HG03159 (cell line): ENCODE measurements around the gene PRELID3B.
"Not testable (repeated sequence)": the region's sequence is repeated elsewhere in the genome, so short reads cannot be mapped to it uniquely, and the experiment has no call there.

Experiments used
- ATAC-seq: cut with Tn5 transposase; IDR thresholded peaks from one replicate; pipeline ENCODE4 v1.9.1; 2021; ENCODE audit warnings: mild to moderate bottlenecking, moderate library complexity; ENCODE audit not compliant: unreplicated experiment

PRELID3B gene

DNA sequence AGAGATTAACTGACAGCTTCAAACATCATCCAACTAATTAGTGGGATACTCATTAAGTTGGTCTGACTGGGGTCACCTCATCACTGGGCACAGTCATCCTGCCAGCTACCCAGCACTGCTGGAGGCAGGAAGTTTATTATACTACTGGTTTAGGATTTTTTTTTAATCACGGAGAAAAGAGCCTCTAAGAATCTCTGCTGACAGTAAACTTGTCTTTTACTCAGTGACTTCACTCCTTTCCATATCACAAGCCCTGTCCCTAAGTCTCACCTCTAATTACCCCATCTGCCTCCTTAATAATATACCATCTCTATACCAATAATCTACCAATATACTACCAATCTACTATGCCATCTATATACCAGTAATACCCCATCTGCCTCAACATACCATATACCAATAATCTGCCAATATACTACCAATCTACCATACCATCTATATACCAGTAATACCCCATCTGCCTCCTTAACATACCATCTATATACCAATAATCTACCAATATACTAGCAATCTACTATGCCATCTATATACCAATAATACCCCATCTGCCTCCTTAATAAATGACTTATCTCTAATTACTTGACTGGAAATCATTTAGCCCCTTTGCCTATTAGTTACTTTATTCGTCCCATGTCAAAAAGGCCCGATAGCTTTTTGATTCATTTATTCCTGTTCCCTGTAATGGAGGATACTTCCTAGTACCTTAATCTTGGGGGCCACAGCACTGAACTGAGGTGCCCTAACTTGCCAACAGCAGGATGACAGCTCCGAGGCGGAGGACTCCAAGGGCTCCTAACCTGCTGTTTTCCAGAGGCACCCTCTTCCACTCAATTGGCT, 15.5 kb downstream of the PRELID3B start:
- ATAC-seq, result no peak

DNA sequence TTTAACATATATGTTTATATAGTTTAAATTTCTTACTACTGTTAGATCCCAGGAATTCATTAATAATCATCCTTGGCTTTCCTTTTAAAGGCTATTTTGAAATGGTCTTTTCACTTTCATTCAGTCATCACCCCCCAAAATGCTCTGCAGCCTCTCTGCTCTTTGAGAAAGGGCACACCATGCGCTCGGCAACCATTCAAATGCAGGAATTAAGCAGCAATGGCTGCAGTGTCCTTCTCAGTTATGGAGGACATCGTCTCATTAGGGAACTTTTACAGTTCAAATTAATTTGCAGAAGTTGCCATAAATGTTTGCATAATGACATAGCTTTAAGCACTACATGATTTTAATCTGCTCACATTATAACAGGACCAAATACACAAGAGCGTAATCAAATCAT, 17.1 kb downstream of the PRELID3B start:
- no peak for ATAC-seq

DNA sequence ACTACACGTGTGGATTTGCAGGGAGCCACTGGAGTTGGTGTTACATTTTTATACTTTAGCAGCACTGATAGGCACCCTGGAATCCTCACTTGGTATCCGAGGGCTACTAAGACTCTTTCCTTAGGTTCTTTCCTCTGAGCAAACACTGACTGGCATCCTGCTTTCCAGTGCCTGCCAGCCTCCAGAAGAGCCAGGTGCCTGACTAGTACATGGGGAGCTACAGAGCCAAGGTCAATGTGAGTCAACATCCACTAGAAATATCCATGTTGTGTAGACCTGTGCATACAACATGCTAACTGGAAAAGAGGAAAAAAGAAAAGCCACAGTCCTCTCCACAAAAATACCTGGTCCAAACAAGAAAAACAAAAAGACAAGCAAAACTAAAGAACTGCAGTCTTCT, 17.5 kb downstream of the PRELID3B start:
- ATAC-seq, result no peak

DNA sequence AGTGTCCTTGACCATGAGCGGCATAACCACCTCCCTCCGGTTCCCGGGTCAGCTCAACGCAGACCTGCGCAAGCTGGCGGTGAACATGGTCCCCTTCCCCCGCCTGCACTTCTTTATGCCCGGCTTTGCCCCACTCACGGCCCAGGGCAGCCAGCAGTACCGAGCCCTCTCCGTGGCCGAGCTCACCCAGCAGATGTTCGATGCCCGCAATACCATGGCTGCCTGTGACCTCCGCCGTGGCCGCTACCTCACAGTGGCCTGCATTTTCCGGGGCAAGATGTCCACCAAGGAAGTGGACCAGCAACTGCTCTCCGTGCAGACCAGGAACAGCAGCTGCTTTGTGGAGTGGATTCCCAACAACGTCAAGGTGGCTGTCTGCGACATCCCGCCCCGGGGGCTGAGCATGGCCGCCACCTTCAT, 18.5 kb downstream of the PRELID3B start:
- no peak for ATAC-seq

DNA sequence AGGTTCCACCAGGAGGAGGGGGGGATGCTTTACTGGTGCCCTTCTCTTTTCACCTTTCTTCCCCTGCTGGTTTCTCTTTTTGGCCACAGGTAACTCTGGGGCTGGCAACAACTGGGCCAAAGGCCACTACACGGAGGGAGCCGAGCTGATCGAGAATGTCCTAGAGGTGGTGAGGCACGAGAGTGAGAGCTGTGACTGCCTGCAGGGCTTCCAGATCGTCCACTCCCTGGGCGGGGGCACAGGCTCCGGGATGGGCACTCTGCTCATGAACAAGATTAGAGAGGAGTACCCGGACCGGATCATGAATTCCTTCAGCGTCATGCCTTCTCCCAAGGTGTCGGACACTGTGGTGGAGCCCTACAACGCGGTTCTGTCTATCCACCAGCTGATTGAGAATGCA, 19.0 kb downstream of the PRELID3B start:
- ATAC-seq, result no peak

DNA sequence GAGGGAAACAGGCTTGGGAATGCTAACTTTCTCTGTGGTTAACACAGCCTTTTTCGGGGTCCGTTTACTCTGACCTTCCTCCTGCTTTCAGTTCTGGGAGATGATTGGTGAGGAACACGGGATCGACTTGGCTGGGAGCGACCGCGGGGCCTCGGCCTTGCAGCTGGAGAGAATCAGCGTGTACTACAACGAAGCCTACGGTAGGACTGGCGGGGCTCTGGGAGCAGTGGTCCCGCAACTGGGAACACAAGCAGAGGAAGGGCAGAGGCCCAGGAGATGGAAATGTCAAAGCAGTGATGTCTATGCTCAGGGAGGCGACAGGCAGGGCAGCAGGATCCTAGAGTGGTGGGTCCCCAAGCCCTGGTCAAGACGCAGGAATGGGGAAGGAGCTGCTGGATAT, 19.8 kb downstream of the PRELID3B start:
- no peak for ATAC-seq

DNA sequence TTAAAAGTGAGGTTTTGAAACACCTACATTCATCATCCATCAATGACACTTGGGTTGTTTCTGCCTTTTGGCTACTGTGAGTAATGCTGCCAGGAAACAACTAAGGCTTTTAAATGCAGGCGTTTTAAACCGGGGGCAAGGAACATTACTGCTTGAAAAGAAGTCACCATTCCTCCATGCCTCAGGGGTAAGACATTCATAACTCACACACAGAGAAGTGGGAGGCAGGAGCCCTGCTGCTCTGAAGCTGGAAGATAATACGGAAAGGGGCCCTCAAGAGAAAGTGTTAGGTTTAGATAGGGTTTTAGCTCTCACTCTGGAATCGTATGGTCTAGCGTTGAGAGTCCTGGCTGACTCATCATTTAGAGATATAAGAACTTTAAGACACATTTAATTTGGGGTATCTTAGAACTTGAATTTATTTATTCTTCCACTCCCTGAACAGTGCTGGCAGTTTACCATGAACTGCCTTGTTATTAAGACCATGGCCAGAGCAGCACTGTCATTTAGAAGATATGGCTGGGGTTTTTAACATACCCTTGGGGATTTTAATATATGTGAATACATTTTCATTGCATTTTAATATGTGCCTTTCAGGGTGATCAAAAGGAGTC, 21.5 kb downstream of the PRELID3B start:
- no peak for ATAC-seq

DNA sequence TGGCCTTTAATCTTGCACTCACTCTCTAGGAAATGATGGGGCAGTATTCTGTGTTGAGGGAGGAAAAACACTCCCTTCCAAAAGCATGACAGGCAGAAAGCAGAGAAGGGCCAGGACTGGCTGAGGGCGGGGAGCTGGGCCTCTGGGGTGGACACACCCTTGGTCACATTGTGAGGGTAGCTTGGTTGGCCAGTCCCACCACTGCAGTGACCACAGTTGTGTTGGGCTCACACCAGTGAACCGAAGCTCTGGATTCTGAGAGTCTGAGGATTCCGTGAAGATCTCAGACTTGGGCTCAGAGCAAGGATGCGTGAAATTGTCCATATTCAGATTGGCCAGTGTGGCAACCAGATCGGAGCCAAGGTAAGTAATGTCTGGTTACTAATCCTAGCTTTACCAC, 23.4 kb downstream of the PRELID3B start, which contains the start of gene TUBB1:
Gene TUBB1 (plus strand): TSS at position 213 of the 400 bp plus-strand sequence. CDS start 94 bp downstream, at position 307.
- ATAC-seq, result no peak

DNA sequence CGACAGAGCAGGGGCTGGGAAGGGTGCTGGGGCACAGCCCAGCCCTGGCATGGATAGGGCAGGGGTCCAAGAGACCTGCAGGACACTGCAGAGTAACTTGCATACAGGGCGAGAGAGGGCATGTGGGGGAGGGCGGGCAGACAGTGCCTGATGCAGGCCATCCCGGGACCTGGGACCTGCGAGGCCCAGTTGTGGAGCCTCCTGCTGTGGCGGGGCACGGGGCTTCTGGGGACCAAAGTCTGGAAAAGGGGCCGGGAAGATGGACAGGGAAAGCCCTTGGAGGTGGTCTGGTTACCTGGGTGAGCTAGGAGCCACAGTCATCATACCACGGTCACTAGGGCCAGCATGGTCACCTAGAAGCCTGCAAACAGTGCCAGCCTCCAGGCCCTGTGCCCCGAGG, 23.8 kb downstream of the PRELID3B start:
- no peak for ATAC-seq

DNA sequence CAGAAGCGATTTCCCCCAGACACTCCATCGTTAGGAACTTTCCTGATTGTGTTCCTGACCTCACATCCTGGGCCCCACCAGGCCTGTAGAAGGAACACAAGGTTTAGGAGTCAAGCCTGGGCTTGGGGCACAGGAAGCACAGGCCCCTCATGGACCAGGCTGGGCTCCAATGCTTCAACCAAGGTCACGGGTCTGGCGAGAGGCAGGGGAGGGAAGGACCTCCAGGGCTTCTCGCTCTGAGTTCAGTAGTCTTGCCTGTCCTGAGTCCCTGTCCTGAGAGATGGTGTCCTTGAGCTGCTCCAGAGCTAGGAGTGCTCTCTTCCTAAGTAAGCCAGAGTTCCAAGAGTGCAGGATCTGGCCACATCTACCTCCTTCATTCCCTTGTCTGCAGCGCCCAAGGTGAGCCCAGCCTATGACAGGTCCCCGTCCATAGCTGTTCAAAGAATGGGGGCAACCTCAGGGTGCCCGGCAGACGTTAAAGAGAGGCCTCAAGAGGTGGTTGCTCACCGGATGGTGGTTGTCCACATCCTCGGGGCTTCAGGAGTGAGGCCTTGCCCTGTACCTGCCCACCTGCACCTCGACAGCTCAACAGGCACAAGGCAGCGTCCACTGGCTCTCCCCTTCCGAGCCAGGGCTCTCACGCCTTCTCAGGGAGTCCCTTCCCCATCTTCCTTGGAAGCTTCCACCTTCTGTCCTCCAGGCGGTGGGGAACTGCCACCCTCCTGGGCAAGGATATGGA, 24.9 kb downstream of the PRELID3B start:
- ATAC-seq, result no peak

DNA sequence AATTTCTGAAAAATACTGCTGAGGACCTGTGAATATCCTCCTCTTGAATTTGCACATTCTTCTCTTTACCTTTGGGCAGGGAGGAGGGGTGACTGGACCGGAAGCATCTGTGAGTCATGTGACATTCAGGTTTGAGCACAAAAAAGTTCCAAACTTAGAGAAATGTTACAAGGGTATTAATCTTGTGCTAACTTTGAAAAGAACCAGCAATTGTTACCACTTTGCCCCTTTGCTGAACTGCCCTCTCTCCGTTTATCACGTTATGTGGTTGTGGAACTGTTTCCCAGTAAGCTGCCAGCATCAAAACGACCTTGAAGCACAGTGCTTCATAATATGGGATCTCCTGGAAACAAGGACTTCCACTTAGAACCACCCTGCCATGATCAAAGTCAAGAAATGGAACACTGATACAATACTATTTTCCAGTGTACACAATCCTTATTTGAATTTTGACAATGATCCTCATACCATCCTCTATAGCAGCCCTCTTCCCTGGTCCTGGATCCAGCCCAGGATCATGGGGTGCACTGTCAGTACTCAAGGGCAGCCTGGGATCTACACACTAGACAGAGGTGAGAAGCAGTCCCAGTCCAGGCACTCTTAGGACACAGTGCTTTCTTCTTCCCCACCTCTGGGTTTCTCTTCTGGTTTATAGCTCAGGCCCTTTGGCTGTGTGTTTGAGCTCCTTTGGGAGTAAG, 25.6 kb downstream of the PRELID3B start:
- ATAC-seq, result no peak

DNA sequence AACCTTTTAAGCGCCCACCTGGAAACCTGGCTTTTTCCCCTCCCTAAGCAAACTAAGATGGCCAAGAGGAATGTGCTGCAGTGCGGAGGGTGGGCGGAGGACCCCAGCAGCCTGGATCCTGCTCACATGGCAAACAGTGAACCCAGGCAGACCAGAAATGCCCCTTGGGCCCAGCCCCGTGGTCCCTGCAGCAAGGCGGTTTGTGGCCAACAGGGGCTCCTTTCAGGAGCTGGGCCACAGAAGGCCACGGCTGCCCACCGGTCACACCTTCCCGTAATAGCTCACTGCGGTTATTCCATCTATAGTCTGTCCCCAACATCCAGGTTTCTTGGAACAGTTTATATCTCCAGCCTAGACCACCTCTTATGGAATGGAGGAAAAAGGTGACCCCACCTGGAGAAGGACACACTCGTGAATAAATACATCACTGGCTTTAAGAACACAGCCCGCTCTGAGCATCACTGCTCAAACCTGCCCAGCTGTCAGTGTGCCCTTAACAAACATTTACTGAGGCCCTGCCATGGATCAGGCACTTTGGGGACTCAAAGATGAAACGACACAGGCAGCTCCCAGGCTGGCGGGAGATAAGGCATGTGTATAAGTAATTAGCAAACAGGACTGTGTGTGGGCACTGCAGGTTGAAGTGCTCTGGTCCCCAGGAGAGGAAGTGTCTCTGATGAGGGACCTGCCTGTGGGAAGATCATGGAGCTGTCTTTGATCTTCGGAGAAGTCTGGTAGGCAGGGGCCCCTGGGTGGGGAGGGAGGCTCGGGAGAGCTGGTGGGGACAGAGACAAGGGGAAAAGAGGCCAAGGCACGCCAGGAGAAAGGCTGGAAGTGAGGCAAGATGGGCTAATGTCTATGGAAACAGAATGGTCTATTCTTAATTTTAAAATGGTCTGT, 26.5 kb downstream of the PRELID3B start:
- ATAC-seq, result no peak

DNA sequence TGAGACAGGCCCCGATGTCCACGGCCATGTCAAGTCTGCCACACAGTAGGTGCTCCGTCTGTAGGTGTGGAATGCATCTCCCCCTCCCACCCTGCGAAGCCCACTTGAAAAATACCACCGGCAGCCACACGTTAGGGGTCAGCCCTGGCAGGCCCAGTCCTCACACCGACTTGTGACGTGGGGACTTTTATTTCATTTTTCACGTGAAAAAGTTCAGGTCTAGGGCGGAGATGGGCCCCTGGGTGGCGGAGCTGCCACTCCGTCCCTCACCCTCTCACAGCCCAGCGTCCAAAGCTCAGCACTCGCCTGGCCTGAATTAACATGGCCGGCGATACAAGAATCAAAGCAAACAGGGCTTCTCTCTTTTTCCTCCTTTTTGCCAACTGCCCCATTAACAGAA, 27.2 kb downstream of the PRELID3B start:
- no peak for ATAC-seq

DNA sequence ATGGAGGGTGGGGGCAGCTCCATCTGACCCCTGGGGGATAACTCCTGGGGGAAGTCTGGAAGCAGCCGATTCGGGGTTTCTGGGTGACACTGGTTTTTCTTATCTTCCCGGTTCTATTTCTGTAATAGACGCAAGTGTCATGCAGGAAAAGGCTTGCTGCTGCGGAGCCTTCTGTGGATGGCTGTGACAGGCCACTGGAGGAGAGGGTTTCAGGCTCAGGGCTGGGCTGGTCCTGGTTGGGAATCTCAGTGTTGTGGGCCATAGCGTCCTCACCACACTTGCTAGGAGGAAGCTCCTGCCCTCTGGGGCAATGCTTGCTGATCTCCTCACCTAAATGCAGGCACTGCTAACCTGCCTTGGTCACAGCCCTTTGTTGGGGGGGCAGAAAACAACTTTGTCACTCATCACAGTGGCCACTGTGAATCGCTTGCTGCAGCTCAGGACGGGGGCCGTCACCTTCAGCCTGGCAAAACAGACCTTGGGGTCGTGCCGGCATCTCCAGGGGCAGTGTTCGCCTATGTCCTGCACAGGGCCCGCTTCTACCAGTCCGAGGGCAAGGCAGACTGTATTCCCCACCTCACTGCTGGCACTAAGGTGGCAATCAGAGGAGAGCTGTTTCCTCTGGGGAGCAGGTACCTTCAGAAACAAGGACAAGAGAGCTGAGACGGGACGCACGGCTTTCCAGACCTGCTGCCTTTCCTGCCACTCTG, 27.8 kb downstream of the PRELID3B start:
- no peak for ATAC-seq

DNA sequence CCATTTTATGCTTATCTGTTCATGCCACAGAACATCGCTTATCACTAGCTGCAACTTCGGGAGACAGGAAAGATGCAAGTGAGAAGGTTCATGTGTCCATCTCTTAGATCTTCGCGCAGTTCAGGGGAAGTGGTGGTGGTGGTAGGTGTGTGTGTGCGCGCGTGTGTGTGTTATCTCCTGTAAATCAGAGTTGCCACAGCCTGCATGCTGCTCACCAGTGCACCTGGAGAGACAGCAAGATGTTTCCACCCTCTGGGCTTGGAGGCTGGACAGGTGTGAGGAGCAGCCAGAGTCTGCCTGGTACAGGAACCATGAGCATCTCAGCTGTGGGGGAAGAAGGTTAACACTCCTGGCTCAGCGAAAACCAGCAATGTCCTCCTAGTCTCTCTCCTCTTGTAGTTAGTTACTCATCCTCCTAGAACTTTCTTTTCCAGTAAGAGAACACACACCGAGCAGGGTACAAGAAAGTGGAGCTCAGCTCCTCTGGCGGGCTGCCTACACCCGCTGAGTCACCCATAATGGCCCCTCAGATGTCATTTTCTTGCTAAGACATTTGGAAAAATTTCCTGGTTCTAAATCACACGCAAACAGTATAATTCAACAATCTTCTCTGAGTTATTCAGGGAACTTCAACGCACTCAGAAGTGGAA, 28.5 kb downstream of the PRELID3B start:
- no peak for ATAC-seq

DNA sequence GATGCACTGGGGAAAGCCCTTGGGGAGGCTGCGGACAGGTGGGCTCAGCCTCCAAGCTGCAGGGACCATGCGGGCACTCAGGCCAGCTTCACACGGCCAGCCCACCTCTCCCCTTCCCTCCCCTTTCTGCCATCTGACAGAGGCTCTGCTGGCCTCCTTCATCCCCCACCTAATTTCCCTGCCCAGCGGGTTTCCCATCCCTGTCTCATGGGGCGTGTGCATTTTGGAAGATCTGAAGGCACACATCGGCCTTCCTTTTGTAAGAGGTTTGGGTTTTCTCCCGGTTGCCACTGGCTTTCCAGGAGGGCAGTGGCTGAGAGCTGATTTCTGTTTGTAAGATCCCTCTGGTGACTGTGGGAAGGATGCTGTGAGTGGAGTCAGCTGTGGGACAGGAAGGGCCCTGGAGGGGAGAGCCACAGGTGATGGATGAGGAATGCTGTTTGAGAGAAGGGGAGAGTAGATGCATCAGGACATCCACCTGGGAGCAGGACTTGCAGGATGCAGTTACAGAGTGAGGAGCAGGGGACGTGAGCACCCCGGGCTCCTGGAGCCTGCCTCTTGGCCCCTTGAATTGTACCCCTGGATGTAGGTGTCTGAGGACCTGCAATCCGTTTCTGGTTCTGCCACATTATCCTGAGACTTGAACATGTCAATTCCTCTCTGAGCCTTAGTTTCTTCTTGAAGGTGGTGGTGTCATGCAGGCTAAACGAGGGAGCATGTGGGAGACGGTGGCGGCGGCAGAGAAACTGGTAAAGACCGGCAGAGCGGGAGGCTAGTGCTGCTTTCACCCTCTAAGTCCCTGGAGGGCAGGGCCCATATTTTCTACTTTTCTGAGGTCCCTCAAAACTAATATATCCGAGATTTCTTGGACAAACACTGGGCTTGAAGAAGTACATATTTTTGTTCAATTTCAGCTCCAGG, 29.3 kb downstream of the PRELID3B start:
- ATAC-seq, result no peak

DNA sequence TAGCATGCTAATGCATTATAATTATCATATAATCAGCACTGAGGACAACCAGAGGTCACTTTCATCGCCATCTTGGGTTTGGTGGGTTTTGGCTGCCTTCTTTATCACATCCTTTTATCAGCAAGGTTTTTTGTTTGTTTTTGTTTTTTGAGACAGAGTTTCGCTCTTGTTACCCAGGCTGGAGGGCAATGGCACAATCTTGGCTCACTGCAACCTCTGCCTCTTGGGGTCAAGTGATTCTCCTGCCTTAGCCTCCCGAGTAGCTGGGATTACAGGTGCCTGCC, 30.8 kb downstream of the PRELID3B start:
- not testable (repeated sequence) for ATAC-seq
